ENCODE measurements around the gene ADAMTS17. TPM values are rescaled to one million over a fixed set of nuclear protein-coding genes. Genes with fewer than 3 reads are reported as not detected.

ADAMTS17 gene
- total RNA-seq, 1 experiment from 2014 or later, result 0.32 TPM

- Histone ChIP-seq H3K9me3 (replicated peaks) (no peaks in the 10 kb centered on the region), H3K4me1 (replicated peaks) (no peaks in the 10 kb centered on the region), H3K36me3 (no peaks in the 10 kb centered on the region), H3K27me3 (replicated peaks) (no peaks in the 10 kb centered on the region), H3K4me3 (no peak overlapping the region), H3K27ac (no peak overlapping the region)
- no peak for DNase-seq (ENCODE audit: low read depth in 1 of 2, low spot score in 2 of 2)
Measured at GRCh38 chr15:99966815-99967214, 375.0 kb downstream of the ADAMTS17 start.

GRCh38 chr15:99965376-99965775 is 376.4 kb downstream of the ADAMTS17 start:
- H3K36me3 ChIP-seq, result no peaks in the 10 kb centered on the region
- H3K9me3 ChIP-seq (replicated peaks), result no peaks in the 10 kb centered on the region
- no peak for DNase-seq (ENCODE audit: low read depth in 1 of 2, low spot score in 2 of 2)
- no peak overlapping the region for H3K4me3 ChIP-seq
- H3K27ac ChIP-seq, result no peak overlapping the region
- no peaks in the 10 kb centered on the region for H3K27me3 ChIP-seq (replicated peaks)
- H3K4me1 ChIP-seq (replicated peaks), result no peaks in the 10 kb centered on the region

- DNase-seq (ENCODE audit: low read depth in 1 of 2, low spot score in 2 of 2), result peak in 1 of 2 experiments; percentile 14
- Histone ChIP-seq H3K27ac (no peak overlapping the region), H3K4me3 (no peak overlapping the region), H3K27me3 (replicated peaks) (no peaks in the 10 kb centered on the region), H3K4me1 (replicated peaks) (no peaks in the 10 kb centered on the region), H3K9me3 (replicated peaks) (no peaks in the 10 kb centered on the region), H3K36me3 (no peaks in the 10 kb centered on the region)
Measured at GRCh38 chr15:99963976-99964375, 377.8 kb downstream of the ADAMTS17 start.

GRCh38 chr15:99963096-99963825 is 378.5 kb downstream of the ADAMTS17 start:
- Histone ChIP-seq H3K27me3 (replicated peaks) (no peaks in the 10 kb centered on the region), H3K4me1 (replicated peaks) (no peaks in the 10 kb centered on the region), H3K4me3 (no peak overlapping the region), H3K9me3 (replicated peaks) (no peaks in the 10 kb centered on the region), H3K36me3 (no peaks in the 10 kb centered on the region), H3K27ac (no peak overlapping the region)
- peak in 1 of 2 experiments; percentile 20 for DNase-seq (ENCODE audit: low read depth in 1 of 2, low spot score in 2 of 2)

GRCh38 chr15:99962006-99962561 is 379.7 kb downstream of the ADAMTS17 start:
- H3K27me3 ChIP-seq (replicated peaks), result no peaks in the 10 kb centered on the region
- peak in 1 of 2 experiments; percentile 19 for DNase-seq (ENCODE audit: low read depth in 1 of 2, low spot score in 2 of 2)
- H3K27ac ChIP-seq, result no peak overlapping the region
- H3K36me3 ChIP-seq, result no peaks in the 10 kb centered on the region
- no peaks in the 10 kb centered on the region for H3K9me3 ChIP-seq (replicated peaks)
- H3K4me1 ChIP-seq (replicated peaks), result no peaks in the 10 kb centered on the region
- H3K4me3 ChIP-seq, result no peak overlapping the region

GRCh38 chr15:99961011-99961441 is 380.7 kb downstream of the ADAMTS17 start:
- peak in 1 of 2 experiments; percentile 38 for DNase-seq (ENCODE audit: low read depth in 1 of 2, low spot score in 2 of 2)
- Histone ChIP-seq H3K27me3 (replicated peaks) (no peaks in the 10 kb centered on the region), H3K4me1 (replicated peaks) (no peaks in the 10 kb centered on the region), H3K36me3 (no peaks in the 10 kb centered on the region), H3K27ac (no peak overlapping the region), H3K4me3 (no peak overlapping the region), H3K9me3 (replicated peaks) (no peaks in the 10 kb centered on the region)

- Histone ChIP-seq H3K36me3 (no peaks in the 10 kb centered on the region), H3K9me3 (replicated peaks) (no peaks in the 10 kb centered on the region), H3K27ac (no peak overlapping the region), H3K4me3 (no peak overlapping the region), H3K4me1 (replicated peaks) (no peaks in the 10 kb centered on the region), H3K27me3 (replicated peaks) (no peaks in the 10 kb centered on the region)
- DNase-seq (ENCODE audit: low read depth in 1 of 2, low spot score in 2 of 2), result no peak
Measured at GRCh38 chr15:99959326-99959725, 382.4 kb downstream of the ADAMTS17 start.

GRCh38 chr15:99958426-99959097 is 383.2 kb downstream of the ADAMTS17 start:
- Histone ChIP-seq H3K4me1 (replicated peaks) (no peaks in the 10 kb centered on the region), H3K9me3 (replicated peaks) (no peaks in the 10 kb centered on the region), H3K4me3 (no peak overlapping the region), H3K36me3 (no peaks in the 10 kb centered on the region), H3K27ac (no peak overlapping the region), H3K27me3 (replicated peaks) (no peaks in the 10 kb centered on the region)
- DNase-seq (ENCODE audit: low read depth in 1 of 2, low spot score in 2 of 2), result peak in 1 of 2 experiments; percentile 16

GRCh38 chr15:99957642-99958013 is 384.1 kb downstream of the ADAMTS17 start:
- Histone ChIP-seq H3K27me3 (replicated peaks) (no peaks in the 10 kb centered on the region), H3K27ac (no peak overlapping the region), H3K4me3 (no peak overlapping the region), H3K4me1 (replicated peaks) (no peaks in the 10 kb centered on the region), H3K9me3 (replicated peaks) (no peaks in the 10 kb centered on the region), H3K36me3 (no peaks in the 10 kb centered on the region)
- DNase-seq (ENCODE audit: low read depth in 1 of 2, low spot score in 2 of 2), result no peak

GRCh38 chr15:99956820-99957641 is 384.7 kb downstream of the ADAMTS17 start:
- peak in 1 of 2 experiments; percentile 28 for DNase-seq (ENCODE audit: low read depth in 1 of 2, low spot score in 2 of 2)
- no peaks in the 10 kb centered on the region for H3K27me3 ChIP-seq (replicated peaks)

GRCh38 chr15:99956022-99956775 is 385.6 kb downstream of the ADAMTS17 start:
- Histone ChIP-seq H3K36me3 (no peaks in the 10 kb centered on the region), H3K9me3 (replicated peaks) (no peaks in the 10 kb centered on the region), H3K27ac (no peak overlapping the region), H3K27me3 (replicated peaks) (no peaks in the 10 kb centered on the region), H3K4me3 (no peak overlapping the region), H3K4me1 (replicated peaks) (no peaks in the 10 kb centered on the region)
- peak in 1 of 2 experiments; percentile 25 for DNase-seq (ENCODE audit: low read depth in 1 of 2, low spot score in 2 of 2)

More at GRCh38 chr15:99956820-99957641, 384.7 kb downstream of the ADAMTS17 start:
- Histone ChIP-seq H3K4me3 (no peak overlapping the region), H3K9me3 (replicated peaks) (no peaks in the 10 kb centered on the region), H3K36me3 (no peaks in the 10 kb centered on the region), H3K4me1 (replicated peaks) (no peaks in the 10 kb centered on the region), H3K27ac (no peak overlapping the region)

GRCh38 chr15:99955532-99955931 is 386.2 kb downstream of the ADAMTS17 start:
- Histone ChIP-seq H3K36me3 (no peaks in the 10 kb centered on the region), H3K4me1 (replicated peaks) (no peaks in the 10 kb centered on the region), H3K4me3 (no peak overlapping the region), H3K27me3 (replicated peaks) (no peaks in the 10 kb centered on the region), H3K9me3 (replicated peaks) (no peaks in the 10 kb centered on the region), H3K27ac (no peak overlapping the region)
- peak in 1 of 2 experiments; percentile 10 for DNase-seq (ENCODE audit: low read depth in 1 of 2, low spot score in 2 of 2)

GRCh38 chr15:99955181-99955525 is 386.6 kb downstream of the ADAMTS17 start:
- DNase-seq (ENCODE audit: low read depth in 1 of 2, low spot score in 2 of 2), result peak in 1 of 2 experiments; percentile 27
- Histone ChIP-seq H3K36me3 (no peaks in the 10 kb centered on the region), H3K27me3 (replicated peaks) (no peaks in the 10 kb centered on the region), H3K27ac (no peak overlapping the region), H3K9me3 (replicated peaks) (no peaks in the 10 kb centered on the region), H3K4me1 (replicated peaks) (no peaks in the 10 kb centered on the region), H3K4me3 (no peak overlapping the region)
